ENCODE measurements around the gene PI3.

The PI3 gene

GRCh38 chr20:45163083-45163803 lies 11.5 kb upstream of the PI3 start:
- Mint-ChIP-seq H3K36me3 (peaks cover 3% of the 10 kb centered on the region), H3K27me3 (peaks cover 19% of the 10 kb centered on the region), H3K4me3 (no peak overlapping the region), H3K27ac (no peak overlapping the region), H3K4me1 (no peaks in the 10 kb centered on the region), H3K9me3 (peaks cover 20% of the 10 kb centered on the region)
- ATAC-seq (ENCODE audit: low read depth) (no peak), DNase-seq (ENCODE audit: low spot score in 2 of 2) (no peak)

- Mint-ChIP-seq H3K4me3 (no peak overlapping the region), H3K27ac (no peak overlapping the region), H3K27me3 (peaks cover 19% of the 10 kb centered on the region), H3K36me3 (peaks cover 1% of the 10 kb centered on the region), H3K4me1 (no peaks in the 10 kb centered on the region), H3K9me3 (peaks cover 10% of the 10 kb centered on the region)
- DNase-seq (ENCODE audit: low spot score in 2 of 2) (no peak), ATAC-seq (ENCODE audit: low read depth) (no peak)
Measured at GRCh38 chr20:45164906-45165305, 9.8 kb upstream of the PI3 start.

GRCh38 chr20:45173522-45173921 lies 1.2 kb upstream of the PI3 start:
- H3K27me3 Mint-ChIP-seq: peaks cover 15% of the 10 kb centered on the region
- H3K4me1 Mint-ChIP-seq: no peaks in the 10 kb centered on the region
- DNase-seq (ENCODE audit: low spot score in 2 of 2) (no peak), ATAC-seq (ENCODE audit: low read depth) (no peak)
- H3K9me3 Mint-ChIP-seq: peaks cover 1% of the 10 kb centered on the region
- H3K4me3 Mint-ChIP-seq: no peak overlapping the region
- no peaks in the 10 kb centered on the region for H3K36me3 Mint-ChIP-seq
- no peak overlapping the region for H3K27ac Mint-ChIP-seq

GRCh38 chr20:45176526-45177267 lies 2.0 kb downstream of the PI3 start:
- peaks cover 10% of the 10 kb centered on the region for H3K27me3 Mint-ChIP-seq
- ATAC-seq (ENCODE audit: low read depth) (no peak), DNase-seq (ENCODE audit: low spot score in 2 of 2) (no peak)
- H3K4me3 Mint-ChIP-seq: no peak overlapping the region
- no peaks in the 10 kb centered on the region for H3K36me3 Mint-ChIP-seq
- H3K9me3 Mint-ChIP-seq: no peaks in the 10 kb centered on the region
- H3K27ac Mint-ChIP-seq: no peak overlapping the region
- H3K4me1 Mint-ChIP-seq: no peaks in the 10 kb centered on the region

GRCh38 chr20:45179166-45179565 lies 4.5 kb downstream of the PI3 start:
- no peak for DNase-seq (ENCODE audit: low spot score in 2 of 2)
- no peak for ATAC-seq (ENCODE audit: low read depth)
- Mint-ChIP-seq H3K36me3 (no peaks in the 10 kb centered on the region), H3K27me3 (peaks cover 11% of the 10 kb centered on the region), H3K4me3 (no peak overlapping the region), H3K9me3 (no peaks in the 10 kb centered on the region), H3K4me1 (no peaks in the 10 kb centered on the region), H3K27ac (no peak overlapping the region)

GRCh38 chr20:45181639-45182038 lies 6.9 kb downstream of the PI3 start:
- no peak for ATAC-seq (ENCODE audit: low read depth)
- no peak for DNase-seq (ENCODE audit: low spot score in 2 of 2)
- Mint-ChIP-seq H3K4me3 (no peak overlapping the region), H3K36me3 (no peaks in the 10 kb centered on the region), H3K27me3 (peaks cover 6% of the 10 kb centered on the region), H3K9me3 (no peaks in the 10 kb centered on the region), H3K27ac (no peak overlapping the region), H3K4me1 (no peaks in the 10 kb centered on the region)

- H3K27ac Mint-ChIP-seq: no peak overlapping the region
- peaks cover 3% of the 10 kb centered on the region for H3K27me3 Mint-ChIP-seq
- DNase-seq (ENCODE audit: low spot score in 2 of 2): no peak
- no peaks in the 10 kb centered on the region for H3K36me3 Mint-ChIP-seq
- no peak for ATAC-seq (ENCODE audit: low read depth)
- no peaks in the 10 kb centered on the region for H3K4me1 Mint-ChIP-seq
- no peaks in the 10 kb centered on the region for H3K9me3 Mint-ChIP-seq
- no peak overlapping the region for H3K4me3 Mint-ChIP-seq
Measured at GRCh38 chr20:45183084-45183483, 8.4 kb downstream of the PI3 start.

- H3K27ac Mint-ChIP-seq: no peak overlapping the region
- H3K4me3 Mint-ChIP-seq: no peak overlapping the region
- no peaks in the 10 kb centered on the region for H3K36me3 Mint-ChIP-seq
- no peak for ATAC-seq (ENCODE audit: low read depth)
- H3K4me1 Mint-ChIP-seq: peaks cover 2% of the 10 kb centered on the region
- DNase-seq (ENCODE audit: low spot score in 2 of 2): no peak
- no peaks in the 10 kb centered on the region for H3K9me3 Mint-ChIP-seq
- H3K27me3 Mint-ChIP-seq: no peaks in the 10 kb centered on the region
Measured at GRCh38 chr20:45187693-45188092, 13.0 kb downstream of the PI3 start.

GRCh38 chr20:45189067-45189609 lies 14.4 kb downstream of the PI3 start:
- DNase-seq (ENCODE audit: low spot score in 2 of 2) (no peak), ATAC-seq (ENCODE audit: low read depth) (no peak)
- H3K4me3 Mint-ChIP-seq: no peak overlapping the region
- H3K27ac Mint-ChIP-seq: no peak overlapping the region
- H3K4me1 Mint-ChIP-seq: peaks cover 2% of the 10 kb centered on the region
- peaks cover 2% of the 10 kb centered on the region for H3K27me3 Mint-ChIP-seq
- H3K36me3 Mint-ChIP-seq: no peaks in the 10 kb centered on the region
- no peaks in the 10 kb centered on the region for H3K9me3 Mint-ChIP-seq

- Mint-ChIP-seq H3K4me3 (no peak overlapping the region), H3K27ac (no peak overlapping the region), H3K9me3 (no peaks in the 10 kb centered on the region), H3K36me3 (no peaks in the 10 kb centered on the region), H3K4me1 (peaks cover 2% of the 10 kb centered on the region), H3K27me3 (peaks cover 2% of the 10 kb centered on the region)
- DNase-seq (ENCODE audit: low spot score in 2 of 2) (no peak), ATAC-seq (ENCODE audit: low read depth) (no peak)
Measured at GRCh38 chr20:45189861-45190260, 15.2 kb downstream of the PI3 start.

GRCh38 chr20:45191926-45192325 lies 17.2 kb downstream of the PI3 start:
- H3K4me3 Mint-ChIP-seq: no peak overlapping the region
- no peak overlapping the region for H3K27ac Mint-ChIP-seq
- H3K27me3 Mint-ChIP-seq: peaks cover 2% of the 10 kb centered on the region
- DNase-seq (ENCODE audit: low spot score in 2 of 2) (no peak), ATAC-seq (ENCODE audit: low read depth) (no peak)
- H3K36me3 Mint-ChIP-seq: no peaks in the 10 kb centered on the region
- no peaks in the 10 kb centered on the region for H3K9me3 Mint-ChIP-seq
- H3K4me1 Mint-ChIP-seq: peaks cover 2% of the 10 kb centered on the region

- H3K27me3 Mint-ChIP-seq: peaks cover 5% of the 10 kb centered on the region
- peaks cover 2% of the 10 kb centered on the region for H3K9me3 Mint-ChIP-seq
- no peaks in the 10 kb centered on the region for H3K36me3 Mint-ChIP-seq
- H3K4me1 Mint-ChIP-seq: peaks cover 2% of the 10 kb centered on the region
- ATAC-seq (ENCODE audit: low read depth) (no peak), DNase-seq (ENCODE audit: low spot score in 2 of 2) (no peak)
- H3K27ac Mint-ChIP-seq: no peak overlapping the region
- H3K4me3 Mint-ChIP-seq: no peak overlapping the region
Measured at GRCh38 chr20:45193331-45193730, 18.6 kb downstream of the PI3 start.

- no peaks in the 10 kb centered on the region for H3K36me3 Mint-ChIP-seq
- ATAC-seq (ENCODE audit: low read depth): no peak
- peaks cover 5% of the 10 kb centered on the region for H3K9me3 Mint-ChIP-seq
- no peak within 1 kb of the TSS for H3K27ac Mint-ChIP-seq
- peaks cover 28% of the 10 kb centered on the region for H3K27me3 Mint-ChIP-seq
- H3K4me1 Mint-ChIP-seq: peaks cover 3% of the 10 kb centered on the region
- DNase-seq (ENCODE audit: low spot score in 2 of 2): no peak
- H3K4me3 Mint-ChIP-seq: no peak within 1 kb of the TSS
Measured at GRCh38 chr20:45206725-45207124, 32.0 kb downstream of the PI3 start, which contains the start of gene SEMG1. TSS of gene SEMG1 (plus strand) at chr20:45207033. CDS start at chr20:45207054, 21 bp downstream.

GRCh38 chr20:45209924-45210323 lies 35.2 kb downstream of the PI3 start:
- Mint-ChIP-seq H3K4me1 (peaks cover 3% of the 10 kb centered on the region), H3K27me3 (peaks cover 29% of the 10 kb centered on the region), H3K36me3 (no peaks in the 10 kb centered on the region), H3K27ac (no peak overlapping the region), H3K9me3 (no peaks in the 10 kb centered on the region), H3K4me3 (no peak overlapping the region)
- ATAC-seq (ENCODE audit: low read depth) (no peak), DNase-seq (ENCODE audit: low spot score in 2 of 2) (no peak)

All from memory B cell (primary cell).